H1 (cell line): Measurements from ENCODE around the gene MEGF11. TPM values are rescaled to one million over a fixed set of nuclear protein-coding genes. Genes with fewer than 3 reads are reported as not detected.

Experiments
- NANOG ChIP-seq: IDR thresholded peaks from 2 replicates; pipeline ENCODE4 v1.6.1; 2011; ENCODE audit warnings: low read length, low read depth, mild to moderate bottlenecking, inconsistent platforms; ENCODE audit not compliant: insufficient read depth, poor library complexity, severe bottlenecking
- polyA plus RNA-seq, 7 experiments: library from polyadenylated mRNA; depleted of rRNA in 3 of 7; stranded (reverse) in 5 of 7; unstranded in 2 of 7; fragments of >200 nt in 5 of 7; fragments of 200-250 nt in 2 of 7; gene quantifications; 1 replicate in 5 of 7; 2 replicates in 1 of 7; 4 replicates in 1 of 7; pipeline versions ENCODE4 v1.2.1 to v1.2.3, GENCODE V29; 2011 to 2013; ENCODE audit warnings: missing spikeins in 2 of 7, mixed read lengths in 2 of 7
- total RNA-seq: library from RNA; stranded (reverse); fragmentation: NEBNext Ultra II Directional; extraction: Animal tissue kit (Norgen Biotek cat#: 25700); gene quantifications from 2 replicates; pipeline ENCODE4 v1.2.1, GENCODE V29; 2021

MEGF11 gene
- total and polyA plus RNA-seq, 2 of the 8 experiments (the other 6 are each of a cell fraction or from before 2014, with no cell fraction given), result 4.4 to 4.8 TPM

- TF ChIP-seq NANOG, result no peak
- TF ChIP-seq, all 59 proteins: peak for 0
Observed at GRCh38 chr15:66110864-66111263, 142.7 kb downstream of the MEGF11 start (continued).
